HL-60/S4 treated with phorbol 12-myristate 13-acetate at 8.2 ng/mL for 4 days and 3 days (cell line): Measurements from ENCODE around the gene COPG1.
"Not testable (repeated sequence)": the region's sequence is repeated elsewhere in the genome, so short reads cannot be mapped to it uniquely, and the experiment has no call there.

Experiments
- in situ Hi-C: fragments of 300-500 bp; cut with MboI; formaldehyde crosslinking; loops from 2 replicates; pipeline ENCODE4 v1.15.0; 2022; ENCODE audit warnings: low sequenced_read_pairs

The COPG1 gene, protein sequence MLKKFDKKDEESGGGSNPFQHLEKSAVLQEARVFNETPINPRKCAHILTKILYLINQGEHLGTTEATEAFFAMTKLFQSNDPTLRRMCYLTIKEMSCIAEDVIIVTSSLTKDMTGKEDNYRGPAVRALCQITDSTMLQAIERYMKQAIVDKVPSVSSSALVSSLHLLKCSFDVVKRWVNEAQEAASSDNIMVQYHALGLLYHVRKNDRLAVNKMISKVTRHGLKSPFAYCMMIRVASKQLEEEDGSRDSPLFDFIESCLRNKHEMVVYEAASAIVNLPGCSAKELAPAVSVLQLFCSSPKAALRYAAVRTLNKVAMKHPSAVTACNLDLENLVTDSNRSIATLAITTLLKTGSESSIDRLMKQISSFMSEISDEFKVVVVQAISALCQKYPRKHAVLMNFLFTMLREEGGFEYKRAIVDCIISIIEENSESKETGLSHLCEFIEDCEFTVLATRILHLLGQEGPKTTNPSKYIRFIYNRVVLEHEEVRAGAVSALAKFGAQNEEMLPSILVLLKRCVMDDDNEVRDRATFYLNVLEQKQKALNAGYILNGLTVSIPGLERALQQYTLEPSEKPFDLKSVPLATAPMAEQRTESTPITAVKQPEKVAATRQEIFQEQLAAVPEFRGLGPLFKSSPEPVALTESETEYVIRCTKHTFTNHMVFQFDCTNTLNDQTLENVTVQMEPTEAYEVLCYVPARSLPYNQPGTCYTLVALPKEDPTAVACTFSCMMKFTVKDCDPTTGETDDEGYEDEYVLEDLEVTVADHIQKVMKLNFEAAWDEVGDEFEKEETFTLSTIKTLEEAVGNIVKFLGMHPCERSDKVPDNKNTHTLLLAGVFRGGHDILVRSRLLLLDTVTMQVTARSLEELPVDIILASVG

DNA sequence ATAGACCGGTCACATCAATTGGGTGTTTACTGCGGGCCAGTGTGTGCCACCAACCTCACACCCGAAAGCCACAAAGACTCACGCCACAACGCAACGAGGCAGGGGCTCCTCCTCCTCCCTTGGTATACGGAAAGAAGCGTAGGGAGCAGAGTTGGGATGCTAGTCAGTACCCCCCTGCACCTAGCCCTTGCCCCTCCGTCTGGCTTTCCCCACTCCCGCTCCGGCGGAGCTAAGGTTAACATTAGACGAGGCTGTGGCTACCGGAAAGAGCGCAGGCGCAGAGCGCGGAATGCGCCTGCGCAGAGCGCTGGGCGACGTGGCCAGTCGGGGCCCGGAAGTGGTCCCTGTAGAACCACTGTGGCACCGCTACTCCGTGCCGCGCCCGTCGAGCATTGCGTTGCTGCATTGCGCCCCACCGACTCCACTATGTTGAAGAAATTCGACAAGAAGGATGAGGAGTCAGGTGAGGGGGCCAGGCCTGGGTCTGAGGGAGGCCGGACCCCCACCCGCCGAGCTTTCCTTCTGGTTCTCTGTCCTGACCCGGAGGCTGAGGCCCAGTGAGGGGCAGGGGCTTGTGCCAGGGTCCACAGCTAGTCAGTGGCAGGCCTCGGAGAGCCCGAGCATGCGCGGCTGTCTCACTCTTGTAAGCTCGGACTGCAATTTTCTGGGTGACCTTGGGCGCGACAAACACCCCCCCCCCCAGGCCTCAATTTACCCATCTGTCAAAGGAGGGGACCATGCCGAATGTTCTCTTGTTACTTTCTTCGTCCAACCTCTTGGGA lies at the start of gene COPG1:
COPG1 (plus strand) TSS at position 323 of the 782 bp plus-strand sequence; CDS start at position 427, 104 bp downstream.
- in situ Hi-C loops = no loop called here

DNA sequence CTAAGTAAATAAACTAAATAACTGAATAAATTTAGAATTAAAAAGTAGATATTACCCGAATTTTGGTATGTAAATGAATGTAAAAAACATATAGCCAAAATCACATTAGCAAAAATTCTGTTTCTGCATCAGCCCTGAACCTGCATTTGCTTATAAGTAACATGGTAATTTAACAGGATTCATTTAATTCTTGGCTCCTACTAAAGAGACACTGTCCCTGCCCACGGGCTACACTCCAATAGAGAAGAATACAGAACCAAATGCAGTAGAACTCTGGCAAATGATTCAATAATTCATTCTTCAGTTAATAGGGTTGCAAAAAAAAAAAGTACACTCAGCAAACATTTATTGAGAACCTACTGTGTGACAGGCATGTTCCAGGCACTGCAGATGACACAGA lies 44.9 kb upstream of the COPG1 start:
- in situ Hi-C loops = no loop called here

DNA sequence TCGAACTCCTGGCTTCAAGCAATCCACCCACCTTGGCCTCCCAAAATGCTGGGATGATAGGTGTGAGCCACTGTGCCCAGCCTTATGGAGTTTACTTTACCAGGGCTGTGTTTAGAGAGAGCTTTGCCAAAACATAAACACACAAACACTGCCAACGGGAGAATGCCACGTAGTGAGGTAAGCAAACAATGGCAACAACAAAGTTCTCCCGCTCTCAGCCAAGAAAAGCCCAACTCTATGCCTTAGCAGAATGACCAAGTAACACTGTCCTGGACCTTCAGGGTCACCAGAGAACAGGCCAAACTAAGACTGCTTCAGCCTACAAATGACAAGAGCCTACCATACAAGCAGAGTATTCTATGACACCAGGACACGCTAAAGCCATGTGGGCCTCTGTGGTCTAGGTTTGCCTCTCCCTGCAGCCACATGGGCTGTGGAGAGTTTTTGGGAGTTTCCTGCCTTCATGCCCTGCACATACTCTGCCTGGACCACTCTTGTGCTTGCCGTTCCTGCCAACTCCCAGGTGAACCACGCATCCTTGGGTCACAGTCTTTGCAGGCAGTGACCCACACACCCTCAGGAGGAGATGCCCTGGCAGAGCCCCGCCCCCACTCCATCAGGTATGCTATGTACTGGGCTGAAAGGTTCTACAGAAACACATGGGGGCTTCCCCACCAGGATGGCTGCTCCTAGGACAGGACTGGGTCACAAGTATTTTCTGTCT lies 44.1 kb upstream of the COPG1 start:
- in situ Hi-C loops = no loop called here

DNA sequence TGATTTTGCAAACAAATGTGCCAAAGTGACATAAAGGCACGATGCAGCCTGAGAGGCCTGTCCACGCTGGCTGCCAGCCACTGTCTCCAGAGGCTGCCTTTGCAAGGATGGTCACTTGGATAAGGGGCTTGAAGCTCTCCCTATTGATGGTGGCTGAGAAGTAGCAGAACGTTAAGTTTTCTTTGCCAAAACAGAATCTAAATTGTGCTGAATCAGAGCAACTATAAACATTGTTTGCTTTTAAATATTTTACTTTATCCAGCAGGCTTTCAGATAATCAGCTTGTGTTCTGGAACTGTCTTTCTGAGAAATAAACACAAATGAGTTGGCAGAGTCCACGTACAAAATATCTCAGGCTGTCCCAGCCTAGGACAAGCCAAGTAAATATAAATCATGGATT lies 41.9 kb upstream of the COPG1 start:
- in situ Hi-C loops = no loop called here

DNA sequence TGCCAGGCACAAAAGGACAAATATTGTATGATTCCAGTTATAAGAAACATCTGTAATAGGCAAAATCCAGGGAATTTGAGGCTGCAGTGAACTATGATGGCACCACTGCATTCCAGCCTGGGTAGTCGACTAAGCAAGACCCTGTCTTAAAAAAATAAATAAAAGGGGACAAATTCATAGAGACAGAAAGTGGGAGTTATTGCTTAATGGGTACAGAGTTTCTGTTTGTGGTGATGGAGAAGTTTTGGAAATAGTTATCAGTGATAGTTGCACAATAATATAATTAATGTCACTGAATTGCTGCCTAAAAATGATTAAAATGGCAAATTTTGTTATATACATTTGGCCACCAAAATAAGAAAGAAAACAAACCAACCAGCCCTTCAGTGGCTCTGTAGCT lies 38.1 kb upstream of the COPG1 start:
- in situ Hi-C loops = no loop called here

DNA sequence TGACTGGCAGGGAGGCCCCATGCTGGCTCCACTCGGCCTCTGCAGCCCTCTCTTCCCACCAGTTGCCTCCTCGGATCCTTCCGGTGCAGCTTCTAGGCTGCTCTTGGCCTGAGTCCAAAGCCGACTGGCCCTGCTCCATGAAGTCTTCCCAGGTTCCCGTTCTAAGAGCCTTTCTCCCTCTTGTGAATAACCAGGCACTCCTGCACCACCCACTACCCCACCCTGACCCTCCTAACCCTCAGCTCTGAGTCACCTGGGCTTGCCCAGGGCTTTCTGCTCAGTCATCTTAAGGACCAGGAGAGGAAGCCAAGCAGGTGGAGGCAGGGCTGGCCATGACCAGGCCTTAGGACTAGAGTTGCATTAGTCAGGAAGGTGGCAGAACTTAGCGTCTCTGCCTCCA lies 37.6 kb upstream of the COPG1 start:
- in situ Hi-C loops = no loop called here

DNA sequence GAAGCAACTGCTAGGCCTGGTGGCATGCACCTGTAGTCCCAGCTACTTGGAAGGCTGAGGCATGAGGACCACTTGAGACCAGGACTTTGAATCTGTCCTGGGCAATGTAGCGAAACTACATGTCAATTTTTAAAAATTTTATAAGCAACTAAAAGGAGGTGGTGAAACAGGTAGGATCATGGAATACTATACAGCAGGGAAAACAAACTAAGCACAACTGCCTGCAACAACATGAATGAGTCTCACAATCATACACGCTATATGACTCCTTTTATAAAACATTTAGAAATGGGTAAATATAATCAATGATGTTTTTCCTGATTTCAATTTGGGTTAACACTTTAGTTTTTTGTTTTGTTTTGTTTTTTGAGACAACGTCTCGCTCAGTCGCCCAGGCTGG lies 36.2 kb upstream of the COPG1 start:
- in situ Hi-C loops = no loop called here

DNA sequence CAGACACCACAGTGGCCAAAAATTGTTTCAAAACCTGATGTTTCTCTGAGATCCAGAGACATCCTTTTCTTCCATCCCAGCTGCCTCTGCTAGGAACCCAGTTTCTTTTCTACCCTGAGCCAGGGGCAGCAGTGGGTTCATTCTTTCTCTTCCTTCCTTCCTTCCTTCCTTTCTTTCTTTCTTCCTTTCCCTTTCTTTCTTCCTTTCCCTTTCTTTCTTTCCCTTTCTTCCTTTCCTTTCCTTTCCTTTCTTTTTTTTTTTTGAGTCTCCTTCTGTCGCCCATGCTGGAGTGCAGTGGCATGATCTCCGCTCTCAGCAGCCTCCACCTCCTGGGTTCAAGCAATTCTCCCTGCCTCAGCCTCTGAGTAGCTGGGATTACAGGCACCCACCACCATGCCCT lies 30.7 kb upstream of the COPG1 start:
- in situ Hi-C loops = no loop called here

DNA sequence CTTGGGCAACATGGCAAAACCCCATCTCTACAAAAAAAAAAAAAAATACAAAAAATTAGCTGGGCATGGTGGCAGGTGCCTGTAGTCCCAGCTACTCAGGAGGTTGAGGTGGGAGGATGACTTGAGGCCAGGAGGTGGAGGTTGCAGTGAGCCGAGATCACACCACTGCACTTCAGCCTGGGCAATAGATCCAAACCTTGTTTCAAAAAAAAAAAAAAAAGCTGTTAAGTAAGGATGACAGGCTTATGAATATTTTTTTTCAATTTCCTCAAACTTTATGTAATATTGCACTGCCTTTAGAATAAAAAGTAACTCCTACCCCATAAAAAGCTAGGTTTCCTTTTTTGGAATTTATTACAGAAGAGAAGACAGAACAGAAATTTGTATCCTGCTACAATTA lies 25.0 kb upstream of the COPG1 start:
- in situ Hi-C loops = not testable (repeated sequence)

DNA sequence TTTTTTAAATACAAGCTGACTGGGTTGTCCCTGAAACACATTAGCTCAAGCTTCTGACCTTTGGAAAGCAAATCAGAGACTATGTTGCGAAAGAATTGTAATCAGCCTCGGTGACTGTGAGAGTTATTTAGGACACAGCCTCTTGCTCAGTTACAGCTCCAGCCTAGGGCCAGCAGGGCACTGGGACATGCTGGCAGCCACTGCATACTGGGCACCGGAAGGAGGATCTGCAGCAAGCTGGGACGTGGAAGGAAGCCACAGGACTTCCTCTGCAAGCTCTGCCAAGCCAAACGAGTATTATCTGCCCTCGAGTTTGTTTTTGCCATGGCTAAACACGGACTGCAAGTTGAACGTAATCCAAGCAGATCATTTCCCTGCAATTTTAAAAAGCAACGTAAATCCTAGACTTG lies 24.4 kb upstream of the COPG1 start:
- in situ Hi-C loops = no loop called here

DNA sequence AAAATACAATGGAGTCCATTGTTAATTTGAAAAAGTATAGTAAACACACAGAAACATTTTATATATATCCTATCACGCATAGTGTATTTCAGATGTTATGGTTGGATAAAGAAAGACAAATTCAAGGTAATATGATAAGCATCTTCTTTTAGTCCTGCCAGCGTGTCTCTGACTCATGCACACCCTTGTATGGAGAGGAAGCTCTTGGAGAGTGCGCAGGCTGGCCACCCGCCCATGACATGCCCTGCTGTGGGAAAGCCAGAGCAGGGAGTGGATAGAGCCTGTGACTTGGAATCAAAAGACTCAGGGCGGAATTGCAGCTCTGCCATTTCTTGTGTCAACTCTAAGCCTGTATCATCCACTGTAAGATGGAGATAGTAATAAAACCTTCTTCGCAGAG lies 23.0 kb upstream of the COPG1 start:
- in situ Hi-C loops = no loop called here

DNA sequence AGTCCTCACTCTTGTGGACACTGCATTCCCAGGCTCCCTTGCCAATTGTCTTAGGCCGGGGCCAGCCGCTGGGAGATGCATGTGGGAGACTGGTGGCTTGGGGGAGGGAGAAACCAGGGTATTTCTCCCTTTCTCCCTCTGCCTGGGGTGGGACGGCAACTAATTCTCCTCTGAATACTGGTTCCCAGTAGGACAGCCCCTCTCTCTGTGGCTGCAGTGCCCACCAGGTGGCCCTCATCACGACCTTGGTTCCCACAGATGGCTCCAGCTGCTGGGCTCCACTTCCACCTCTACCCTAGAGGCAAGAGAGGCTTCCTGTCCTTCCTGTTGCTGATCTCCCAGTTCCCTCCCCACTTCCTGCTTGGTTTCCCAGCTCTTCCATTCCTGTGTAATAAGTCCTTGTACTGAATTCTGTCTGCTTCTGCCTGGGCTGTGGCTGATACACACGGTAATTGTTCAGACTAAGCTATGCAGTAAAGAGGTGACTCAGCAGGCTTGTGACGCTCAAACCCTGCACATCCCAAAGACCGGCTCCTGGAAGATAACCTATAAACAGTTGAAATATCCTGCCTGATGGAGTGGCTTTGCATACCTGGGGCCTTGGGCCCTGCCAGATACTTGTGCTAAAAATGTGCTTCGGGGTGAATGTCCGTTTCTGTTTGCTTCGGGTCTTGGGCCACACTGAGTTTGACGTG lies 20.4 kb upstream of the COPG1 start:
- in situ Hi-C loops = no loop called here

DNA sequence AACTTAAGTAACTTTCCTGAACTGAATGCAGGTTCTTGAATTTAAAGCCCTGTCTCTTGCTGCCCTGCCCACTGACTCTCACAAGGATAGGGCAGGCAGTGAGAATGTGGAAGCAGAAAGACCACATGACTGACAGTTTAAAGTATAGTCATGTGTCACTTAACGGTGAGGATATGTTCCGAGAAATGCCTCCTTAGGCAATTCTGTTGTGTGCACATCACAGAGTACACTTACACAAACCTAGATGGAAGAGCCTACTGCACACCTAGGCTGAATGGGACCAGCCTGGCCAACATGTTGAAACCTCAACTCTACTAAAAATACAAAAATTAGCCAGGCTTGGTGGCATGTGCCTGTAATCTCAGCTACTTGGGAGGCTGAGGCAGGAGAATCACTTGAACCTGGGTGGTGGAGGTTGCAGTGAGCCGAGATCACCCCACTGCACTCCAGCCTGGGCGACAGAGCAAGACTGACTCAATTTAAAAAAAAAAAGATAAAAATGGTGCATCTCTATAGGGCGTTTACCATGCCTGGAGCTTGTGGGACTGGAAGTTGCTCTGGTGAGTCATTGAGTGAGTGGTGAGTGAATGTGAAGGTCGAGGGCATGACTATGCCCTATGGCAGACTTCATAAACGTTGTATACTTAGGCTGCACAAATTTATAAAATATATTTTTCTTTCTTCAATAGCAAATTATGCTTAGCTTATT lies 18.9 kb upstream of the COPG1 start:
- in situ Hi-C loops = no loop called here

DNA sequence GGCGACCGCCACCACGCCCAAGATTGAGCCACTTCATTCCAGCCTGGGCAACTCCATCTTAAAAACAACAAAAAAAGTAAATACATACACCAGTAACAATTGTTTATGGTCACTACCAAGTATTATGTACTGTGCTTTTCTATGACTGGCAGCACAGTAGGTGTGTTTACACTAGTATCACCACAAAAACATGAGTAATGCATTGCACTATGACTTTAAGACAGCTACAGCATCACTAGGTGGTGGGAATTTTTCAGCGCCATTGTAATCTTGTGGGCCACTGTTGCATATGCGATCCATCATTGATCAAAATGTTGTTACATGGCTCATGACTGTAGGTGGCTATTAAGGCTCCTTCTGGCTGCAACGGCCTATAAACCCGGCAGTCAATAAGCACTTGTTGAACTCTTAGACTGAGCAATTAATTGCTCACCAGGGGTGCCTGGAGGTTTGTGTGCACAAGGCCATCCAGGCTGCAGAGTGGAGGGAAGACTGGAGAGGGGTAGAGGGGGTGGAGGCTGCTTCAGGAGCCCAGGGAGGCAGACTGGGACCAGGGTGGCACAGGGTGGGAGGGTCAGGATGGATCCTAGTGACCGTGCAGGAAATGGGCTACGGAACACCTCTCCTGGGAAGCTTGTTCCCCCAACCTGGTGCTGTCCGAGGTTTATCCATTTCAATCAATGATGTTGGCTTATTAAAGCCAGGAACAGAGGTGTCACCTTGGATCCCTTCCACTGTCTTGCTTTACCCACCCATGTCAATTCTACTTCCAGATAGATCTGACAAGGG lies 17.9 kb upstream of the COPG1 start:
- in situ Hi-C loops = no loop called here

DNA sequence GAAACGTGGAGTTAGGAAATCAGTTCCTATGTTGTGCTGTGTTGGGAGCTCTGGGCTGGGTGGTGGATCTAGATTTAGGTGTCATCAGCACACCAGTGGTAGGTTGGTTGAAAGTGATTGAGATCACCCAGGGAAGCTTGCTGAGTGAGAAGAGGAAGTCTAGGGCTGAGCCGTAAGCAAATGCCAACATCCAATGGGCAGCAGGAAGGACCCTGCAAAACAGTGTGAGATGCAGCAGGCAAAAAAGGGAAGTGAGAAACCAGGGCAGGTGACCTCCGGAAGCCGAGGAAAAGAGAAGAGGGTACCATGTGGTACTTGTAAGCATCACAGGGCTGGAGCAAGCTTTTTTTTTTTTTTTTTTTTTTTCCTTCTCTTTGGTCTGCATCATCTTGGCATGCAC lies 15.9 kb upstream of the COPG1 start:
- in situ Hi-C loops = no loop called here

DNA sequence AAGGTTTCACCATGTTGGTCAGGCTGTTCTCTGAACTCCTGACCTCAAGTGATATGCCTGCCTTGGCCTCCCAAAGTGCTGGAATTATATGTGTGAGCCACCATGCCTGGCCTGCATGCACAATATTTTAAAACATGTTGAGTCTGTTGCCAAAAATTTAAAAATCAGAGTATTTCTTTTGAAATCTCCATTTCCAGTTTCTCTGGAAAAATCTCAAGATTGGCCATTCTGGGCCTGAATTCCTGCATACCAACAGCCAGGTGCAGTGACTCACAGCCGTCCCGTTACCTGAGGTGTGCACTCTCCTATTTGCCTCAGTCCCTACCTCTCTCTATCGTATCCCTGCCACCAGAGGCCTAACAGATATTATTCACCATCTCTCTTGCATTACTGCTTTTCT lies 15.0 kb upstream of the COPG1 start:
- in situ Hi-C loops = no loop called here

DNA sequence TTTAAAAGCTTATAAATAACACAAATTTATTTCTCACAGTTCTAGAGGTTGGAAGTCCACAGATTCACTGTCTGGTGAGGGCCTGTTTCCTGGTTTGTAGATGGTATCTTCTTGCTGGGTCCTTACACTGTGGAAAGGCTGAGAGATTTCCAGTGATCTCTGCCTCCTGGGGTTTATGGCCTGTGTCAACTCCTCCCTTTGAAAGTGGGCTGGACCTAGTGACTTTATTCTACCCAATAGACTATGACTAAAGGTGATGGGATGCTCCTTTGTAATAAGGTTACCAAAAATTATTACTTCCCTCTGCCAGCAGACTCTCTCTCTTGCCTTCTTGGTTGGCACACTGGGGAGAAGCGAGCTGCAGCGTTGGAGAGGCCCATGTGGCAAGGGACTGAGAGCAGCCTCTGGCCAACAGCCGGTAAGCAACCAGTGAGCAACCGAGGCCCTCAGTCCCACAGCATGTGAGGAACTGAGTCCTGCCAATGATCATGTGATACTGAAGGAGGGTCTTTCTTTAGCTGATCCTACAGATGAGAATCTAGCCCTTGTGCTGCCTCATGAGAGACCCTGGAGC lies 14.0 kb upstream of the COPG1 start:
- in situ Hi-C loops = no loop called here

DNA sequence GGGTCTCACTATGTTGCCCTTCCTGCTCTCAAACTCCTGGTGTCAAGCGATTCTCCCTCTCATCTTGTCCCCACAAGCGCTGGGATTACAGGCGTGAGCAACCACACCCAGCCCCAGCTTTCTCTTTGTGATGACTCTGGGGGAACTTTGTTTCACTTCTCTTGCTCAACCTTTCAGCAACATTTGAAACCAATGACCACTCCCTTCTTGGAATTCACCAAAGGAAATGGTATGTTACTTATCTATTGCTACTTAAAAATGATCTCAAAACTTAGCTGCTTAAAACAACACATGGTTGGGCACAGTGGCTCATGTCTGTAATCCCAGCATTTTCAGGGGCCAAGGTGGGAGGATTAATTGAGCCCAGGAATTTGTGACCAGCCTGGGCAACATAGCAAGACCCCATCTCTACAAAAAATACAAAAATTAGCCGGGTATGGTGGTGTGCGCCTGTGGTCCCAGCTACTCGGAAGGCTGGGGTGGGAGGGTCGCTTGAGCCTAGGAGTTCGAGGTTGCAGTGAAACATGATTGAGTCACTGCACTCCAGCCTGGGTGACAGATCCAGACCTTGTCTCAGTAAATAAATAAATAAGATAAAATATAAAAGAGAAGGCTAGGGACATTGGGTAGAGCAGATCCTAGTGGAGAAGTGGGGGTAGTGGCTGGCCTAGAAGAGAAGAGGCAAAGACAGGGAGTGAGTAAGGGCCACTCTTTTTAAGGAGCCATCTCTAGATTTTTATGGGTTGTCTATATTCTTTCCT lies 10.3 kb upstream of the COPG1 start:
- in situ Hi-C loops = no loop called here
